Thoracic aorta (tissue), 2 donors: ENCODE measurements around the gene NF1. TPM values are rescaled to one million over a fixed set of nuclear protein-coding genes. Genes with fewer than 3 reads are reported as not detected.

Experiments used
- ATAC-seq: fragments of 150-250 bp; one replicate; pipeline ENCODE4 v1.8.0; 2017; ENCODE audit warnings: low read depth; ENCODE audit not compliant: insufficient number of reproducible peaks, low FRiP score
- DNase-seq: peaks from one replicate; pipeline ENCODE4 v3.0.0-alpha.2; 2020; ENCODE audit warnings: low spot score
- H3K27ac ChIP-seq, 2 donors: fragments of 200-600 bp; sonication (generic); 1 replicate in 1 of 2; 2 replicates in 1 of 2; pipeline ENCODE4 v1.5.1; 2016; ENCODE audit warnings: mild to moderate bottlenecking in 2 of 2, moderate library complexity in 2 of 2
- H3K27me3 ChIP-seq: fragments of 200-600 bp; sonication (generic); replicated peaks from 2 replicates; pipeline ENCODE4 v1.6.0; 2016; ENCODE audit warnings: mild to moderate bottlenecking; ENCODE audit not compliant: insufficient read depth
- H3K36me3 ChIP-seq: fragments of 200-600 bp; sonication (generic); one replicate; pipeline ENCODE4 v1.5.1; 2016
- H3K4me1 ChIP-seq, 2 donors: fragments of 200-600 bp; sonication (generic); 1 replicate in 1 of 2; 2 replicates in 1 of 2; pipeline versions ENCODE4 v1.5.1 to v1.6.0; 2016; ENCODE audit warnings: low read depth in 2 of 2, mild to moderate bottlenecking in 1 of 2; ENCODE audit not compliant: control insufficient read depth in 1 of 2
- H3K4me3 ChIP-seq: fragments of 200-600 bp; sonication (generic); 2 replicates; pipeline ENCODE4 v1.5.1; 2016; ENCODE audit warnings: mild to moderate bottlenecking
- H3K9me3 ChIP-seq: fragments of 200-600 bp; sonication (generic); 2 replicates; pipeline ENCODE4 v1.5.1; 2016
- CTCF ChIP-seq: fragments of 200-600 bp; sonication (generic); IDR thresholded peaks from one replicate; pipeline ENCODE4 v1.5.1; 2019; ENCODE audit warnings: antibody characterized with exemption
- total RNA-seq, 2 donors: library from RNA; depleted of rRNA; stranded (reverse); fragments of >200 nt; gene quantifications; one replicate each; pipeline versions ENCODE4 v1.1.0 to v1.2.3, GENCODE V29; 2016

NF1 gene
- total RNA-seq, 2 donors from 2014 or later: 60.9 to 105 TPM

- no peaks in the 10 kb centered on the region for H3K36me3 ChIP-seq
- TF ChIP-seq CTCF: no peak
- no peak for ATAC-seq
Measured at GRCh38 chr17:31060791-31061550, 33.8 kb upstream of the NF1 start.

GRCh38 chr17:31061678-31062077, 33.1 kb upstream of the NF1 start:
- Histone ChIP-seq H3K4me3 (no peak overlapping the region), H3K4me1 (no peaks in the 10 kb centered on the region), H3K27ac (no peak overlapping the region), H3K27me3 (no peaks in the 10 kb centered on the region), H3K36me3 (no peaks in the 10 kb centered on the region), H3K9me3 (no peaks in the 10 kb centered on the region)
- TF ChIP-seq CTCF: no peak
- ATAC-seq (no peak), DNase-seq (no peak)

More at GRCh38 chr17:31060791-31061550, 33.8 kb upstream of the NF1 start:
- Histone ChIP-seq H3K4me3 (no peak overlapping the region), H3K9me3 (no peaks in the 10 kb centered on the region), H3K27ac (no peak overlapping the region), H3K4me1 (no peaks in the 10 kb centered on the region), H3K27me3 (no peaks in the 10 kb centered on the region)
- DNase-seq: no peak

- TF ChIP-seq CTCF: no peak
- no peaks in the 10 kb centered on the region for H3K27me3 ChIP-seq
- H3K4me3 ChIP-seq: no peak overlapping the region
- H3K4me1 ChIP-seq: no peaks in the 10 kb centered on the region
- H3K27ac ChIP-seq: no peak overlapping the region
- ATAC-seq: no peak
- DNase-seq: no peak
- H3K36me3 ChIP-seq: no peaks in the 10 kb centered on the region
- no peaks in the 10 kb centered on the region for H3K9me3 ChIP-seq
Measured at GRCh38 chr17:31062346-31062745, 32.4 kb upstream of the NF1 start.

GRCh38 chr17:31064707-31065106, 30.1 kb upstream of the NF1 start:
- no peak for TF ChIP-seq CTCF
- H3K27me3 ChIP-seq: no peaks in the 10 kb centered on the region
- no peak overlapping the region for H3K4me3 ChIP-seq
- no peaks in the 10 kb centered on the region for H3K9me3 ChIP-seq
- no peaks in the 10 kb centered on the region for H3K4me1 ChIP-seq
- no peak overlapping the region for H3K27ac ChIP-seq
- DNase-seq: no peak
- ATAC-seq: no peak
- H3K36me3 ChIP-seq: no peaks in the 10 kb centered on the region

GRCh38 chr17:31067691-31068184, 27.0 kb upstream of the NF1 start:
- ATAC-seq (peak; percentile 73), DNase-seq (no peak)
- no peaks in the 10 kb centered on the region for H3K9me3 ChIP-seq
- no peak for TF ChIP-seq CTCF
- H3K36me3 ChIP-seq: no peaks in the 10 kb centered on the region
- no peaks in the 10 kb centered on the region for H3K4me1 ChIP-seq
- no peak overlapping the region for H3K4me3 ChIP-seq
- H3K27me3 ChIP-seq: no peaks in the 10 kb centered on the region
- peak overlapping the region in 1 of 2 donors; percentile 1 for H3K27ac ChIP-seq
